SK-N-MC (cell line): ENCODE measurements around the gene BTBD3.

ENCODE experiments used
- DNase-seq: peaks from one replicate; pipeline ENCODE4 v3.0.0-alpha.2; 2011; ENCODE audit warnings: low read depth, low spot score
- H3K27ac ChIP-seq: fragments of 200-600 bp; sonication (generic); 2 replicates; pipeline ENCODE4 v1.5.1; 2016; ENCODE audit warnings: mixed run types
- H3K36me3 ChIP-seq: fragments of 200-600 bp; sonication (generic); 2 replicates; pipeline ENCODE4 v1.6.1; 2017; ENCODE audit warnings: antibody characterized with exemption, low read length, mixed read lengths; ENCODE audit not compliant: insufficient read depth
- H3K4me3 ChIP-seq: fragments of 200-600 bp; sonication (generic); 2 replicates; pipeline ENCODE4 v1.5.1; 2016
- H3K9ac ChIP-seq: fragments of 200-600 bp; sonication (generic); 2 replicates; pipeline ENCODE4 v1.8.0; 2017; ENCODE audit warnings: mixed run types, mixed read lengths; ENCODE audit not compliant: insufficient read length
- H3K9me3 ChIP-seq: fragments of 200-600 bp; sonication (generic); 2 replicates; pipeline ENCODE4 v1.6.1; 2017; ENCODE audit warnings: low read depth, mild to moderate bottlenecking, antibody characterized with exemption, low read length, moderate library complexity, mixed read lengths
- EZH2 ChIP-seq: fragments of 200-600 bp; sonication (generic); IDR thresholded peaks from one replicate; pipeline ENCODE4 v1.6.1; 2017; ENCODE audit warnings: antibody characterized with exemption
- FOXP2 ChIP-seq: optimal IDR thresholded peaks from 2 replicates; pipeline ENCODE3; 2011; ENCODE audit warnings: mild to moderate bottlenecking, moderate library complexity; ENCODE audit not compliant: insufficient read depth; ENCODE audit errors: extremely low read length, control extremely low read depth
- POLR2AphosphoS5 ChIP-seq: IDR thresholded peaks from 2 replicates; pipeline ENCODE4 v1.6.1; 2012; ENCODE audit warnings: mild to moderate bottlenecking, low read depth, low read length, borderline replicate concordance

Gene BTBD3

GRCh38 chr20:11890331-11891076 is 27.2 kb upstream of the BTBD3 start:
- no peak for TF ChIP-seq EZH2
- peak; percentile 56; the same call in 1 of the 2 replicates for TF ChIP-seq POLR2AphosphoS5
- Histone ChIP-seq H3K9me3 (no peaks in the 10 kb centered on the region), H3K36me3 (no peaks in the 10 kb centered on the region), H3K9ac (peak overlapping the region; percentile 64), H3K4me3 (peak overlapping the region; percentile 91), H3K27ac (no peak overlapping the region)
- DNase-seq = peak; percentile 45

GRCh38 chr20:11891077-11891775 is 26.5 kb upstream of the BTBD3 start:
- DNase-seq = no peak
- Histone ChIP-seq H3K36me3 (no peaks in the 10 kb centered on the region), H3K9me3 (no peaks in the 10 kb centered on the region), H3K27ac (no peak overlapping the region; the same call in 1 of the 2 replicates), H3K9ac (peak overlapping the region; percentile 64), H3K4me3 (peak overlapping the region; percentile 91)
- TF ChIP-seq FOXP2 (no peak), POLR2AphosphoS5 (no peak), EZH2 (no peak)

- H3K9ac ChIP-seq = peak overlapping the region; percentile 64
Measured at GRCh38 chr20:11891776-11892545, 25.7 kb upstream of the BTBD3 start.

GRCh38 chr20:11894062-11894461 is 23.6 kb upstream of the BTBD3 start:
- DNase-seq = no peak
- TF ChIP-seq FOXP2 (no peak), POLR2AphosphoS5 (no peak), EZH2 (no peak)
- Histone ChIP-seq H3K9ac (no peak overlapping the region), H3K4me3 (no peak overlapping the region), H3K27ac (no peak overlapping the region), H3K9me3 (no peaks in the 10 kb centered on the region), H3K36me3 (no peaks in the 10 kb centered on the region)

More at GRCh38 chr20:11891776-11892545, 25.7 kb upstream of the BTBD3 start:
- Histone ChIP-seq H3K9me3 (no peaks in the 10 kb centered on the region), H3K27ac (no peak overlapping the region; the same call in 1 of the 2 replicates), H3K4me3 (peak overlapping the region; percentile 91), H3K36me3 (no peaks in the 10 kb centered on the region)
- no peak for TF ChIP-seq POLR2AphosphoS5
- no peak for TF ChIP-seq FOXP2
- no peak for TF ChIP-seq EZH2
- peak; percentile 39 for DNase-seq

GRCh38 chr20:11895861-11896387 is 21.8 kb upstream of the BTBD3 start:
- TF ChIP-seq FOXP2 (no peak), POLR2AphosphoS5 (no peak), EZH2 (no peak)
- H3K9me3 ChIP-seq = no peaks in the 10 kb centered on the region
- H3K4me3 ChIP-seq = no peak overlapping the region
- H3K27ac ChIP-seq = no peak overlapping the region
- no peaks in the 10 kb centered on the region for H3K36me3 ChIP-seq
- H3K9ac ChIP-seq = no peak overlapping the region
- no peak for DNase-seq

- TF ChIP-seq EZH2 (no peak), FOXP2 (no peak), POLR2AphosphoS5 (no peak)
- Histone ChIP-seq H3K36me3 (no peaks in the 10 kb centered on the region), H3K4me3 (no peak overlapping the region), H3K27ac (no peak overlapping the region), H3K9me3 (no peaks in the 10 kb centered on the region), H3K9ac (no peak overlapping the region)
- no peak for DNase-seq
Measured at GRCh38 chr20:11901127-11901526, 16.6 kb upstream of the BTBD3 start.

GRCh38 chr20:11902285-11902697 is 15.4 kb upstream of the BTBD3 start:
- DNase-seq = peak; percentile 66
- no peak overlapping the region for H3K27ac ChIP-seq
- no peaks in the 10 kb centered on the region for H3K9me3 ChIP-seq
- no peaks in the 10 kb centered on the region for H3K36me3 ChIP-seq
- TF ChIP-seq EZH2 (no peak), FOXP2 (no peak), POLR2AphosphoS5 (no peak)
- no peak overlapping the region for H3K4me3 ChIP-seq
- H3K9ac ChIP-seq = no peak overlapping the region

GRCh38 chr20:11905460-11906179 is 12.1 kb upstream of the BTBD3 start:
- Histone ChIP-seq H3K9ac (no peak overlapping the region), H3K9me3 (no peaks in the 10 kb centered on the region), H3K4me3 (no peak overlapping the region), H3K36me3 (no peaks in the 10 kb centered on the region), H3K27ac (no peak overlapping the region)
- DNase-seq = no peak
- no peak for TF ChIP-seq FOXP2
- TF ChIP-seq EZH2 = no peak
- TF ChIP-seq POLR2AphosphoS5 = no peak
